ENCODE data around the gene TET2.
"Not testable (repeated sequence)": the region's sequence is repeated elsewhere in the genome, so short reads cannot be mapped to it uniquely, and the experiment has no call there.

TET2 gene

DNA sequence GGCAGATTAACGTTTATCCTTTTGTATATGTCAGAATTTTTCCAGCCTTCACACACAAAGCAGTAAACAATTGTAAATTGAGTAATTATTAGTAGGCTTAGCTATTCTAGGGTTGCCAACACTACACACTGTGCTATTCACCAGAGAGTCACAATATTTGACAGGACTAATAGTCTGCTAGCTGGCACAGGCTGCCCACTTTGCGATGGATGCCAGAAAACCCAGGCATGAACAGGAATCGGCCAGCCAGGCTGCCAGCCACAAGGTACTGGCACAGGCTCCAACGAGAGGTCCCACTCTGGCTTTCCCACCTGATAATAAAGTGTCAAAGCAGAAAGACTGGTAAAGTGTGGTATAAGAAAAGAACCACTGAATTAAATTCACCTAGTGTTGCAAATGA lies 94.8 kb downstream of the TET2 start:
- no peak for DNase-seq

DNA sequence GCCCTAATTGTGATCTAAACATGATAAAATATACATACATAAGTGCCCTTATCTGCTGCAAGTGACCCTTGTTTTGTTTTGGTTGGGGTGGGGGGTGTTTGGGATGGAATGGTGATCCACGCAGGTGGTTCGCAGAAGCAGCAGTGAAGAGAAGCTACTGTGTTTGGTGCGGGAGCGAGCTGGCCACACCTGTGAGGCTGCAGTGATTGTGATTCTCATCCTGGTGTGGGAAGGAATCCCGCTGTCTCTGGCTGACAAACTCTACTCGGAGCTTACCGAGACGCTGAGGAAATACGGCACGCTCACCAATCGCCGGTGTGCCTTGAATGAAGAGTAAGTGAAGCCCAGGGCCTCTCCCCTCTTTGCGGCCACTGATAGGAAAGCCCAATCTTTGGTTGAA lies 96.8 kb downstream of the TET2 start:
- DNase-seq: no peak

DNA sequence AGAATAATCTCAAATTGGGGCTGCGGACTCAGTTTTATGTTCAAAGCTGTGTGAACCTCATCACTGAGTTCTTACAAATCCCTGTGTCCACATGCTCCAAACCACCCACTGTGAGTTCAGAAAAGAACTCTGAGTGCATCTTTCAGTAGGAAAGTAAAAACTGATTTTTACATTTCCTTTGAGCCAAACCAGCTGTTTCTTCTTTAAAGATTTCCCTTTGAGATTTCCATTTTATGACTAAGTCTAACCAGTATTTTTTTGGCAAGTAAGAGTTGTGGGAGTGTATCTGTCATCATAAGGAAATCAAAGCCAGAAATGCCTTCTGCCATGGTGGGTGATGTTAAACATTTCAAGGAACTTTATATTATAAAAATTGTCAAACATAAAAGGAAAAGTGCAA lies 100.0 kb downstream of the TET2 start:
- DNase-seq: no peak

DNA sequence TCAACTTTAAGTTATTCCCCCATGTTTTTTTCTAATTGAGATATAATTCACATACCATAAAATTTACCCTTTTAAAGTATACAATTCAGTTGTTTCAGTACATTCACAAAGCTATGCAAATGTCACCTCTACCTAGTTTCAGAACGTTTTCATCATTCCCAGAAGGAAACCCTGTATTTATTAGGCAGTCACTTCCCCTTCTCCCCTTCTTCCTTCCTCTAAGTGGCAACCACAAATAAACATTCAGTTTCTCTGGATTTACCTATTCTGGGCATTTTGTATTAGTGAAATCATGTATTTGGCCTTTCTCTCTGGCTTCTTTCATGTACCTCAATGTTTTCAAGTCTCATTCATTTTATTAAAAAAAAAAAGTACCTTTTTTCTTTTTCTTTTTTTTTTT lies 101.9 kb downstream of the TET2 start:
- no peak for DNase-seq

DNA sequence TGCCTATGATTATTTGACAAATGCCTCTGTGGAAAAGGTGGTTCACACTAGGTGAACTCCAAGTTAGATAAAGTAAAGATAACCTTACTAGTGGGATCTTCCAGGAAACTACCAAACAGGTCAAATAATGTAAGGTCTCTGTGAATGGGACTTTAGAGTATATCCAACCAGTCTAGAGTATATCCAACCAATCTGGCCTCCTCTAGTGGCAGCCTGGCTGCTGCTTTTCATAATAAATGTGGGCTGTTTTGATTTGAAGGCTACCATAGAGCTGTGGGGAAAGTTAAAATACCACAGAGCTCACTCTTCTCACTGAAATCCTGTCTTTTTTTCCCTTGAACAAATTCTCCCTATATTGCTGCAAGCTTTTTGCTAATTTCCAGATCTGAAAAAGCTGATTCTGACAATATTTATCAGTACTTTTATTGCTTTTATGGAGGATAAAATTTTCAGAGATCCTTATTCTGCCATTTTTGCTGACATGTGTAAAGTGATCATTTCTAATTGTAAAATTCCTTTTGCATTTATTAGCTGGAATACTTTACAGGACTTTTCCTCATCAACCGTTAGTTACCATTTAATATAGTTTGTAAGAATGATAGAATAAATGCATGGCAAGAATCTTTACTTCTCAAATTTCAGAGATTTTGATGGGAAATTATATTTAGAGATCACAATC lies 111.3 kb downstream of the TET2 start:
- no peak for DNase-seq

DNA sequence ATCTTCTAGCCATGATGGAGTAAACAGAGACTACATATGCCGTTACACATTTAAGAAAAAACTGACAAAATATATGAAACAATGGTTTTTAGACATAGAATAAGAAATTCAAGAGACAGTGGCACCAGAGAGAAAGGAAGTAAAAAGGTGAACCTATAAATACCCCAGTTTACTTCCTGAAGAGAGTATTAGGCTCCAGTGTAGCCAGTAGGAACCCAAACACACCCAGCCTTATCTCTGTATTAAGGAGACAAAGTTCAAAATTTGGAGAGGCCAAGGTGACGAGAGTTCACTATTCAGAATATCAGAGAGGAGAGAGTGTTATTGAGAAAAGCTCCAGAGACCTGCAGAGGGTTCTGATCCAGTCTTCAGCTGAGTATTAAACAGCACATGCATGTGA lies 119.0 kb downstream of the TET2 start:
- no peak for DNase-seq

DNA sequence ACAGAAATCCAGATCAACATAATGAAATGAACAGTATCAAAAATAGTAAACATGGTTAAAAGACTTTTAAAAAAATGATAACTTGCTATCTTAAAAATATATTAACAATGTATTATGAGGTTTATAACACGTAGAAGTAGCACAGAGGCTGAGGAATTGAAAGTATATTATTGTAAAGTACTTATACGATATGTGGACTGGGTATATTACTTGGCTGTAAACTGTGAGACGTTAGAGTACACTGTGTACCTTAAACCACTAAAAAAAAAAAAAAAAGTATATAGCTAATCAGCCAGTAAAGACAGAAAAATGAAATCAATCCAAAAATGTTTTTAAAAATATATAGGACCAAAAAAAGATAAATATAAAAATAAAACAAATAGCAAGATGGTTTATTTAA lies 120.6 kb downstream of the TET2 start:
- DNase-seq: no peak

DNA sequence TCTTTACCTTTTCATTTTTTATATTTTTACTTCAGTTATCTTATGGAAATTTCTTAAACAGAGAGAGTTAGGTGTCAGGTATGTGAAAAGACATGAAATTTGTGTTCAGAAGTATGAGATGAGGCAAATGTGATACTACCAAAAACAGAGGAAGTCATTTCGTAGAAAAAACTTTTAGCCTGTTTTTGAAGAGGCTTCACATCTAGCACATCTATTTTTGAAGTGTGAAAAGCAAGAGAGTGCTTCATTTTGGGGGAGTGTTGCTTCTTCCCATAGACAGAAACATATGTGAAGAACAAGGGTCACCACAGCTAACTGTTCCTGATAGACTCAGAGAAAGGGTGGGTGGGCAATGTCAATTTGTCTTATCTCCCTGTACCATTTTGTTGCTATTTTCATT lies 125.3 kb downstream of the TET2 start:
- no peak for DNase-seq

DNA sequence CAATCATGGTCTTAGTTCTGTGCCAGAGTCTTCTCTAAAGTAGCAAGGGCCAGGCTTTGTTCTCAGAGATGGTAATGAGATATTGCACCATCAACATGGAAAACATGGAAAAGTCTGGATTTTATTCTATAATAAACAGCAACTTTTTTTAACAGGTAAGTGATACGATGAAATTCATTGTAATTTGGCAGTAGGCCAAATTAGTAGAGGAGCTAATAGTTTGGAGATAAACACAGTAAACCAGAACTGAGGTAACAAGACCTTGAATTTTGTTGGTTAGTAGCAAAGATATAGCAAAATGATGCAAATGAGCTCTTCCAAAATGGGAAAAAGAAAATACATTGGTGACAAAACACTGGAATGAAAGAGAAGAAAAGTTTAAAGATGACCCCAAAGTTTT lies 126.6 kb downstream of the TET2 start:
- DNase-seq: no peak

DNA sequence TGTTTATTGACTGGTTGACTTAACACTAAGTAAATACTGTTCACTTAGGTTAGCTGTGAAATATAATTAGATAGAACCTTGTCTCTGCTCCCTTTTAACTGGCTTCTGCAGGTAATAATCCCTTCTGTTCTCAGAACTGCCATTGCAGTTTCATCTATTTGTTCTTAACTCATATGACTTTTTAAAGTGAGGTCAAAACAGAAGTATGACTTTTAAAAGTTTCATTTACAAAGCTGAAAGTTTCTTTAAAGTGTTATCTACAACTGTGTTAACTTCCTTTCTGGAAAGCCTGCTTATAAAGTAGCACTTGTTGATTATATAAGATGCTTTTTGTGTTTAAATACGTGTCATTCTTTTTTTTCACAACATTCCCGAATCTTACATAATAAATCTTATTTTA lies 127.4 kb downstream of the TET2 start:
- no peak for DNase-seq

DNA sequence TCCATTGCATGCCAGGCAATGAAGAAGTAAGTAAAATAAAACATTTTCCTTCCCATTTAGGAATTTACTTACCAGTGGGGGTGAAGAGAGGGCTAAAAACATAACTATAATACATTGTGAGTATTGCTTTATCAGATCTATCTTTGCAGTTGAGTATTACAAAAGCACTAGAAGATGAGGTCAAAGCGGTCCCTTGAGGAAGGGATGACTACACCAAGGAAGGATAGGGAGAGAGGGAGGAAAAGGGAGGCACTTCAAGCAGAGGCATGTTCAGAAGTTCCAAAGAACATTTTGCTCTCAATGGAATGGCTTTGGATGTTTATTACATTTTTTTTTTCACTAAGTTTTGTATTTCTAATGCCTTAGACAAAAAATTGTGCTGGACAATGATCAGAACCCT lies 127.8 kb downstream of the TET2 start:
- no peak for DNase-seq

DNA sequence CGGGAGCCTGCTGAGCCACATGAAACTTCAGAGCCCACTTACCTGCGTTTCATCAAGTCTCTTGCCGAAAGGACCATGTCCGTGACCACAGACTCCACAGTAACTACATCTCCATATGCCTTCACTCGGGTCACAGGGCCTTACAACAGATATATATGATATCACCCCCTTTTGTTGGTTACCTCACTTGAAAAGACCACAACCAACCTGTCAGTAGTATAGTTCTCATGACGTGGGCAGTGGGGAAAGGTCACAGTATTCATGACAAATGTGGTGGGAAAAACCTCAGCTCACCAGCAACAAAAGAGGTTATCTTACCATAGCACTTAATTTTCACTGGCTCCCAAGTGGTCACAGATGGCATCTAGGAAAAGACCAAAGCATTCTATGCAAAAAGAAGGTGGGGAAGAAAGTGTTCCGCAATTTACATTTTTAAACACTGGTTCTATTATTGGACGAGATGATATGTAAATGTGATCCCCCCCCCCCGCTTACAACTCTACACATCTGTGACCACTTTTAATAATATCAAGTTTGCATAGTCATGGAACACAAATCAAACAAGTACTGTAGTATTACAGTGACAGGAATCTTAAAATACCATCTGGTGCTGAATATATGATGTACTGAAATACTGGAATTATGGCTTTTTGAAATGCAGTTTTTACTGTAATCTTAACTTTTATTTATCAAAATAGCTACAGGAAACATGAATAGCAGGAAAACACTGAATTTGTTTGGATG lies 129.9 kb downstream of the TET2 start:
- no peak for DNase-seq

DNA sequence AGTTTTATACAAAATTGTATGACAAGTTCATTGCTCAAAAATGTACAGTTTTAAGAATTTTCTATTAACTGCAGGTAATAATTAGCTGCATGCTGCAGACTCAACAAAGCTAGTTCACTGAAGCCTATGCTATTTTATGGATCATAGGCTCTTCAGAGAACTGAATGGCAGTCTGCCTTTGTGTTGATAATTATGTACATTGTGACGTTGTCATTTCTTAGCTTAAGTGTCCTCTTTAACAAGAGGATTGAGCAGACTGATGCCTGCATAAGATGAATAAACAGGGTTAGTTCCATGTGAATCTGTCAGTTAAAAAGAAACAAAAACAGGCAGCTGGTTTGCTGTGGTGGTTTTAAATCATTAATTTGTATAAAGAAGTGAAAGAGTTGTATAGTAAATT lies 131.0 kb downstream of the TET2 start:
- DNase-seq: no peak

DNA sequence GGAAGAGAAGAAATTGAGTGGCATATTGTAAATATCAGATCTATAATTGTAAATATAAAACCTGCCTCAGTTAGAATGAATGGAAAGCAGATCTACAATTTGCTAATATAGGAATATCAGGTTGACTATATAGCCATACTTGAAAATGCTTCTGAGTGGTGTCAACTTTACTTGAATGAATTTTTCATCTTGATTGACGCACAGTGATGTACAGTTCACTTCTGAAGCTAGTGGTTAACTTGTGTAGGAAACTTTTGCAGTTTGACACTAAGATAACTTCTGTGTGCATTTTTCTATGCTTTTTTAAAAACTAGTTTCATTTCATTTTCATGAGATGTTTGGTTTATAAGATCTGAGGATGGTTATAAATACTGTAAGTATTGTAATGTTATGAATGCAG lies 132.6 kb downstream of the TET2 start:
- no peak for DNase-seq

DNA sequence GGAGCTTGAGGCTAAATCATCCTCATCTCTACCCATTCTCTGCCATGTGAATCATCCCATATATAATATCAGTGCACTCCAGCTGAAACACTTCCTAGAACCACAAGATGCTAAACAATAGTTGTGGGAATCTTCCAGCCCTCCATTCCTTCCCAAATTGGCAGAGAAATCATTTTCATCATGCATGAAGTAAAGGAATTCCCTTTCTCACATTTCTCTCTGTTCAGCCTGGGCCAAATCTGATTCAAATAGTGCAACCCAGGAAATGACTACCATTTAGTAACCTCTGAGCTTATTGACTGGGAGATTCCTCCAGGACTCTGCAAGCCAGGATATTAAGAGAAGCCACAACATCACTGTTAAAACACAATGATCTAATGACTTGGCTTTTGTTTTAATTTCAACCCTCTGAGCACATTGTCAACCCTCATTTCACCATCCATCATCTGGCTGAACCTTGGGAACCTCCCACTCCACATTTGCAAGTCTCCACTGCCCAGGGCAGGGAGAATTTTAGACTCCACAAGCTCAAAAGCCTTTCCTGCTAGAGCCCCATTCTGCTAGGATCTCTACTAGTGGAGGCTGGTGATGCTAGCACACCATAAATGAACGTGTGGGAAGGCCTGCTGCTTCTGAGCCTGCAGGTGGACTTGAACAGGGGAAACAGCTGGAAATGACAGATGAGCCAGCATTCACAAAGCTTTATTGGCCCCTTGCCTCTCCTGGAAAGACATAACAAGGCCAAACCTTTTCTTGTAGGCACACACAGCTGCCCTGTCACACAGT lies 133.9 kb downstream of the TET2 start:
- DNase-seq: no peak

DNA sequence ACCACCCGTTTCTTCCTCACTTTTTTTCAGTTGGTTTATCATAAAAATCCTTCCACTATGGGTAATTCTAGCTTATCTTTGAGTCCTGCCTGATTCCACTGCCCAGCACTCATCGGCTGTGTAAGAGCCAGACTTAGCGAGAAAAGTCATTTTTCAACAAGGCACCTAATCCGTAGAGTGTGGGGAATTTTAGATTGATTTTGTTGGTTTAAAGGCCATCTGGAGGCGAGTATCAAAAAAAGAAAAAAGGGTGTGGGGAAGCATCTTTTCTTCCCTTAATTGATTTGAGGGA lies 134.4 kb downstream of the TET2 start:
- no peak for DNase-seq

DNA sequence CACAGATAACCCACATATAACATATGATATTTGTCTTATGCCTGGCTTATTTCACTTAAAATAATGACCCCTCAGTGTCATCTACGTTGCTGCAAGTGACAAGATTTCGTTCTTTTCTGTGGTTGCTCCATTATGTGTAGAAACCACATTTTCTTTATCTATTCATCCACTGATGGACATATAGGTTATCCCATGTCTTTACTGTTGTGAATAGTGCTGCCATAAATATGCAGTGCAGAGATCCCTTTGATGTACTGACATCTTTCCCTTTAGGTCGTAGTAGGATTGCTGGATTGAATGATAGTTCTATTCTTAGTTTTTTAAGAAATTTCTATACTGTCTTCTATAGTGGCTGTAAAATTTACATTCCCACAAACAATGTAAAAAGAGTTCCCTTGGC lies 135.8 kb downstream of the TET2 start:
- DNase-seq: no peak

DNA sequence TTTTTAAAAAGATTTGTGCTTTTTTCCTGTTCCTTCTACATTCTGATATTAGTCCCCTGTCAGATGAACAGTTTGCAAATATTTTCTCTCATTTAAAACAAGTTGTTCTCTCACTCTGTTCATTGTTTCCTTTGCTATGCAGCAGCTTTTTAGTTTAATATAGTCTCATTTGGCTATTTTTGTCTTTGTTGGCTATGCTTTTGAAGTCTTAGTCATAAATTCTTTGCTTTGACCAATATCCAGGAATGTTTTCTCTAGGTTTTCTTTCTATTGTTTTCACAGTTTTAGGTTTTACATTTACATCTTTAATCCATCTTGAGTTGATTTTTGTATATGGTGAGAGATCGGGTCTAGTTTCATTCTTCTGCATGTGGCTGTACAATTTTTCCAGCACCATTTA lies 136.8 kb downstream of the TET2 start:
- no peak for DNase-seq

DNA sequence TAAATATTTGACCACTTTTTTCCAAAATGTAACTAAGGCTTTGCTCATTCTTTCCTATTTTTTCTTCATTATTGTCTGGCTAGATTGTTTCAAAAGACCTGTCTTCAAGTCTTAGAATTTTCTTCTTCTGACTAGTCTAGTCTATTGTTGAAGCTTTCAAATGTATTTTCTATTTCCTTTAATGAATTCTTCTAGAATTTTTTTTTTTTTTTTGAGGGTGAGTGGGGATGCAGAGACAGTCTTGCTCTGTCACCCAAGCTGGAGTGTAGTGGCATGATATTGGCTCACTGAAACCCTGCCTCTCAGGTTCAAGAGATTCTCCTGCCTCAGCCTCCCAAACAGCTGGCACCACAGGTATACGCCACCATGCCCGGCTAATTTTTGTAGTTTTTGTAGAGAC lies 141.4 kb downstream of the TET2 start:
- DNase-seq: no peak

DNA sequence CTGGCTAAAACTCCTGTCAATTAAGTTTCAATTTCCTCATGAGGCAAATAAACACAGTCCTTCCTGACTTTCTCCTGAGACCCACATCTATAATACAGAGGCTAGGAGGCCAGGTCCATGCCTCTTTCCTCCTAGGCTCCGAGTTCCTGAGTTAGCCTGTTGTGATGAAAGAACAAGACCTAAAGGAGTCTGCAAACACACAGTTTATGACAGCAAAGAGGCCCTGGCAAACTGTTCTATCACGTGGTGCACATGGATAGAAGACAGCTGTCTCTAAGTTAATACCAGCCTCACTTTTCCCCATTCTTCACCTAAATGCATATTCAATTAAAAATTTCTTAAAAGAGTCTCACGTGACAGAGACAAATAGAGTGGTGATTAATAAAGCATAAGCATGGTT lies 145.2 kb downstream of the TET2 start:
- no peak for DNase-seq

DNA sequence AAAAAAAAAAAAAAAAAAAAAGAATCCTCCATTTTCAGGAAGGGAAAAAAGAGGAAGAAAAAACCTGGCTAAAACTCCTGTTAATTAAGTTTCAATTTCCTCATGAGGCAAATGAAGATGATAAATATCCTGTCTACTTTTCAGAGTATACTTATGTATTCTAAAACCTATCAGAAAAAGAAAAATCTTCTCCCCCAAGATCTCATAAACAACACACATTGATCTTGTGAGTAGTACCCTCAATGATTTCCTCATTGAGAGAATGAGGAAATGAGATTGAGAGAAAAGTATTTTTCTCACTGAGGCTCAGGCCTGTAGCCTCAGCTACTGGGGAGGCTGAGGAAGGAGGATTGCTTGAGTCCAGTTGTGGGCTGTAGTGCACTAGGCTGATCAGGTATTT lies 146.7 kb downstream of the TET2 start:
- no peak for DNase-seq

DNA sequence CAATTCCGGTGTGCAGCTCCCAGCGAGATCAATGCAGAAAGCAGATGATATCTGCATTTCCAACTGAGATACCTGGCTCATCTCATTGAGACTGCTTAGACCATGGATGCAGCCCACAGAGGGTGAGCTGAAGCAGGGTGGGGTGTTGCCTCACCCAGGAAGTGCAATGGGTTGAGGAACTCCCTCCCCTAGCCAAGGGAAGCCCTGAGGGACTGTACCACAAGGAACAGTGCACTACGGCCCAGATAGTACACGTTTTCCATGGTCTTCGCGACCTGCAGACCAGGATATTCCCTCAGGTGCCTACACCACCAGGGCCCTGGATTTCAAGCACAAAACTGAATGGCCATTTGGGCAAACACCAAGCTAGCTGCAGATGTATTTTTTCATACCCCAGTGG lies 150.0 kb downstream of the TET2 start:
- no peak for DNase-seq

DNA sequence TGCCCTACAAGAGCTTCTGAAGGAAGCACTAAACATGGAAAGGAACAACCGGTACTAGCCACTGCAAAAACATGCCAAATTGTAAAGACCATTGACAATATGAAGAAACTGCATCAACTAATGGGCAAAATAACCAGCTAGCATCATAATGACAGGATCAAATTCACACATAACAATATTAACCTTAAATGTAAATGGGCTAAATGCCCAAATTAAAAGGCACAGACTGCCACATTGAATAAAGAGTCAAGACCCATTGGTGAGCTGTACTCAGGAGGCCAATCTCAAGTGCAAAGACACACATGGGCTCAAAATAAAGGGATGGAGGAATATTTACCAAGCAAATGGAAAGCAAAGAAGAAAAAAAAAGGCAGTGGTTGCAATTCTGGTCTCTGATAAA lies 152.4 kb downstream of the TET2 start:
- not testable (repeated sequence) for DNase-seq

DNA sequence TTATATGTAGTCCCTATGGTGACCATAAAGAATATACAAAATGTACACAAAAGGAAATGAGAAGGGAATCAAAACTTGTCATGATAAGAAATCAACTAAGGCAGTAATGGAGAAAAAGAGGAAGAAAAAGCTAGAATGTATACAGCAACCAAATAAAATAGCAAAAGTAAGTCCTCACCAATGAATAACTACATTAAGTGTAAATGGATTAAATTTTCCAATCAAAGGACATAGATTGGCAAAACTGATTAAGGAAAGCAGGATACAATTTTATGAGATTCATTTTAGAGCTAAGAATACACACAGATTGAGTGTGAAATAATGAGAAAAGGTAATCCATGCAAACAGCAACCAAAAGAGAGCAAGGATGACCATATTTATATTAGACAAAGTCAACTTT lies 157.4 kb downstream of the TET2 start:
- DNase-seq: no peak
